ENCODE data around the gene CX3CR1.

DNA sequence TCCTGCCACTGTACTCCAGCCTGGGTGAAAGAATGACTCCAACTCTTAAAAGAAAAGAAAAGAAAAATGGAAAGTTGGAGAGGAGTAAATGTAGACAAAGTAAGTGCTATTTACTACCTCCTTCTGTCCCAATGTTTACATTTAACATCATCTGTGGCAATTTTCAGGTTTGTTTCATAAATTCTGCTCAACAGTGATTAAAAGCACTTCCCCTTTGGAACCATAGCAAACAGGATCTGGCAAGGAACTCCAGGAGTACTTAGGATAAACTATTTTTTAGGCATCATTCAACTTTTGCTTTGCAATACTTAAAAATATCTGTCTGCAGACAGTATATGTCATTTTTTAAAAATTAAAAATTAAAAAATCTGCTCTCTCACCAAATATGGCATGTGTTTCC is 5.5 kb upstream of the CX3CR1 start:
- TF ChIP-seq PKNOX1 (IDR thresholded peaks at IDR 0.05) (no peak), SUZ12 (IDR thresholded peaks at IDR 0.05) (no peak), FOXA1 (IDR thresholded peaks at IDR 0.05) (no peak), ARNT (IDR thresholded peaks at IDR 0.05) (no peak), NFRKB (IDR thresholded peaks at IDR 0.05) (no peak)
